HepG2 (cell line): Measurements from ENCODE around the gene LAG3. TPM values are rescaled to one million over a fixed set of nuclear protein-coding genes. Genes with fewer than 3 reads are reported as not detected.

Source experiments
- ATF1 ChIP-seq: IDR thresholded peaks from 2 replicates; pipeline ENCODE4 v1.6.1; 2016; ENCODE audit warnings: mild to moderate bottlenecking, control low read depth
- CHCHD3 ChIP-seq: sonication (generic); formaldehyde crosslinking; IDR thresholded peaks from 2 replicates; pipeline ENCODE4 v1.8.0; 2022; ENCODE audit warnings: mild to moderate bottlenecking, missing genetic modification reagents, moderate library complexity
- CREB1 ChIP-seq, 2 experiments: fragments of 450-650 bp in 1 of 2; IDR thresholded peaks; 2 replicates each; pipeline ENCODE4 v1.6.1; 2016 to 2017; ENCODE audit warnings: control low read depth in 1 of 2, mild to moderate bottlenecking in 1 of 2, missing compliant biosample characterization in 1 of 2, missing genetic modification characterization in 1 of 2
- HDAC1 ChIP-seq: sonication (generic); formaldehyde crosslinking; IDR thresholded peaks from 2 replicates; pipeline ENCODE4 v1.5.1; 2020; ENCODE audit warnings: mild to moderate bottlenecking, missing genetic modification reagents
- MTF1 ChIP-seq: sonication (generic); formaldehyde crosslinking; IDR thresholded peaks from 2 replicates; pipeline ENCODE4 v1.5.0; 2020; ENCODE audit warnings: missing genetic modification reagents
- MYC ChIP-seq: sonication (generic); formaldehyde crosslinking; IDR thresholded peaks from 2 replicates; pipeline ENCODE4 v1.9.0; 2021; ENCODE audit warnings: missing genetic modification reagents, borderline replicate concordance
- RBM39 ChIP-seq: fragments of 200-400 bp; formaldehyde crosslinking; IDR thresholded peaks from one replicate; pipeline ENCODE4 v1.6.1; 2018; ENCODE audit warnings: antibody characterized with exemption, mild to moderate bottlenecking, low read depth, low read length; ENCODE audit not compliant: poor library complexity, severe bottlenecking
- TCF7L2 ChIP-seq: IDR thresholded peaks from 2 replicates; pipeline ENCODE4 v1.6.1; 2011; ENCODE audit warnings: mild to moderate bottlenecking, low read depth, low read length, moderate library complexity
- XRCC5 ChIP-seq: fragments of 200-400 bp; formaldehyde crosslinking; optimal IDR thresholded peaks from 2 replicates; pipeline ENCODE3; 2017; ENCODE audit warnings: mild to moderate bottlenecking, low read length
- ZEB1 ChIP-seq: IDR thresholded peaks from 2 replicates; pipeline ENCODE4 v1.6.1; 2012; ENCODE audit warnings: mild to moderate bottlenecking, low read depth, inconsistent platforms; ENCODE audit not compliant: insufficient replicate concordance
- ZFYVE20 ChIP-seq: sonication (generic); formaldehyde crosslinking; IDR thresholded peaks from 2 replicates; pipeline ENCODE4 v1.8.0; 2023; ENCODE audit warnings: low read depth, mild to moderate bottlenecking, moderate library complexity, missing genetic modification reagents, borderline replicate concordance
- ZNF207 ChIP-seq: fragments of 450-650 bp; IDR thresholded peaks from 2 replicates; pipeline ENCODE4 v1.6.1; 2016; ENCODE audit warnings: antibody characterized with exemption, borderline replicate concordance
- polyA plus RNA-seq, 8 experiments: library from polyadenylated mRNA; depleted of rRNA in 3 of 8; stranded (reverse) in 7 of 8; unstranded in 1 of 8; fragments of >200 nt; fragmentation: Illumina TruSeq in 4 of 8; extraction: Trizol in 4 of 8; gene quantifications; 2 replicates each; pipeline versions ENCODE4 v1.2.1 to v1.2.3, GENCODE V29; 2011 to 2016; ENCODE audit warnings: low read depth in 4 of 8, missing spikeins in 1 of 8, mixed read lengths in 1 of 8; ENCODE audit not compliant: insufficient read depth in 1 of 8
- total RNA-seq, 5 experiments: library from RNA; depleted of rRNA; stranded (reverse); fragments of >200 nt; fragmentation: Illumina TruSeq; extraction: Trizol; gene quantifications; 2 replicates each; pipeline ENCODE4 v1.2.3, GENCODE V29; 2016; ENCODE audit warnings: low read depth in 1 of 5
- TF ChIP-seq, protein P1 (sequence below): sonication (generic); formaldehyde crosslinking; IDR thresholded peaks from 2 replicates; pipeline ENCODE4 v1.4.0; 2020; ENCODE audit warnings: missing genetic modification reagents
- TF ChIP-seq, protein P2 (sequence below): sonication (generic); formaldehyde crosslinking; IDR thresholded peaks from 2 replicates; pipeline ENCODE4 v1.4.0; 2020; ENCODE audit warnings: mild to moderate bottlenecking, missing genetic modification reagents
- TF ChIP-seq, protein P3 (sequence below): sonication (generic); formaldehyde crosslinking; IDR thresholded peaks from 2 replicates; pipeline ENCODE4 v1.8.1; 2022; ENCODE audit warnings: mild to moderate bottlenecking, missing genetic modification reagents
- TF ChIP-seq, protein P4 (sequence below): sonication (generic); formaldehyde crosslinking; IDR thresholded peaks from 2 replicates; pipeline ENCODE4 v1.5.1; 2020; ENCODE audit warnings: mild to moderate bottlenecking, missing genetic modification reagents, moderate library complexity

Gene LAG3
- total and polyA plus RNA-seq, 2 of the 13 experiments (the other 11 are each of a cell fraction or from before 2014, with no cell fraction given), result 0.11 to 0.26 TPM

DNA sequence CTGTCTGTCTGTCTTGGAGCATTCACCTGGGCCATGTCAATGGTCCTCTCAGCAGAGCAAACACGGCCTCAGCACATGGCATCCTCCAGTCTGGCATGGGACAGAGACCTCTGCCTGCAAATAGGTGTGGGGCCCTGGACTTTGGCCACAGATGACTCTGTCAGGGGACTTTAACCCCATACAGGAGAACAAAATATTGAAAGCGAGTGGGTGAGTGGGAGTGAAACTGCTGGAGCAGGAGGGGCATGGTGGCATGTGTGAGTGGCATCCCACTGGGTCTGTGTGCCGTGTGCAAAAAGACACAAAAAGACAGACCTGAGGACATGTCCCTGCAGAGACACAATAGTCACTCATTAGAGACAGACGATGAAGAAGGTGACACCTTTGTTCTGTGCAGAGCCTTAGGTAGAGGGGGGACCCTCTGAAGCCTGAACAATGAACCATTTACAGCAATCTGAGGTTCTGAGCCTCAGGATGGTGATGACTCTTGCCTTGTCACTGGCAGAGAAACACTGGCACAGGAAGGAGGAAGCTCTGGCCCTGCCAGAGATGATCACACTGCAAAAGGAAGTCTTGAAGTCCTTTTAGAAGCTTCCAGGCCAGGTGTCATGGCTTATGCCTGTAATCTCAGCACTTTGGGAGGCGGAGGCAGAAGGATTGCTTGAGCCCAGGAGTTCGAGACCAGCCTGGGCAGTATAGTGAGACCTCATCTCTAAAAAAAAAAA is 7.5 kb downstream of the LAG3 start (continued):
- TF ChIP-seq MYC (CRISPR knock-in tag) (peak; percentile 50; the same call in 1 of the 2 replicates), CHCHD3 (CRISPR knock-in tag) (no peak), ATF1 (CRISPR knock-in tag) (no peak), CREB1 (IDR thresholded peaks at IDR 0.05) (no peak), CREB1 (CRISPR knock-in tag; IDR thresholded peaks at IDR 0.05) (no peak), ZNF207 (no peak), ZEB1 (no peak), XRCC5 (peak; percentile 15), ZFYVE20 (CRISPR knock-in tag) (no peak), TCF7L2 (no peak), RBM39 (no peak), HDAC1 (CRISPR knock-in tag) (peak; percentile 64; the same call in 1 of the 2 replicates), MTF1 (CRISPR knock-in tag) (peak; percentile 88; the same call in 1 of the 2 replicates)
- TF ChIP-seq, protein P1, sequence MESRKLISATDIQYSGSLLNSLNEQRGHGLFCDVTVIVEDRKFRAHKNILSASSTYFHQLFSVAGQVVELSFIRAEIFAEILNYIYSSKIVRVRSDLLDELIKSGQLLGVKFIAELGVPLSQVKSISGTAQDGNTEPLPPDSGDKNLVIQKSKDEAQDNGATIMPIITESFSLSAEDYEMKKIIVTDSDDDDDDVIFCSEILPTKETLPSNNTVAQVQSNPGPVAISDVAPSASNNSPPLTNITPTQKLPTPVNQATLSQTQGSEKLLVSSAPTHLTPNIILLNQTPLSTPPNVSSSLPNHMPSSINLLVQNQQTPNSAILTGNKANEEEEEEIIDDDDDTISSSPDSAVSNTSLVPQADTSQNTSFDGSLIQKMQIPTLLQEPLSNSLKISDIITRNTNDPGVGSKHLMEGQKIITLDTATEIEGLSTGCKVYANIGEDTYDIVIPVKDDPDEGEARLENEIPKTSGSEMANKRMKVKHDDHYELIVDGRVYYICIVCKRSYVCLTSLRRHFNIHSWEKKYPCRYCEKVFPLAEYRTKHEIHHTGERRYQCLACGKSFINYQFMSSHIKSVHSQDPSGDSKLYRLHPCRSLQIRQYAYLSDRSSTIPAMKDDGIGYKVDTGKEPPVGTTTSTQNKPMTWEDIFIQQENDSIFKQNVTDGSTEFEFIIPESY, result no peak
- TF ChIP-seq, protein P2, sequence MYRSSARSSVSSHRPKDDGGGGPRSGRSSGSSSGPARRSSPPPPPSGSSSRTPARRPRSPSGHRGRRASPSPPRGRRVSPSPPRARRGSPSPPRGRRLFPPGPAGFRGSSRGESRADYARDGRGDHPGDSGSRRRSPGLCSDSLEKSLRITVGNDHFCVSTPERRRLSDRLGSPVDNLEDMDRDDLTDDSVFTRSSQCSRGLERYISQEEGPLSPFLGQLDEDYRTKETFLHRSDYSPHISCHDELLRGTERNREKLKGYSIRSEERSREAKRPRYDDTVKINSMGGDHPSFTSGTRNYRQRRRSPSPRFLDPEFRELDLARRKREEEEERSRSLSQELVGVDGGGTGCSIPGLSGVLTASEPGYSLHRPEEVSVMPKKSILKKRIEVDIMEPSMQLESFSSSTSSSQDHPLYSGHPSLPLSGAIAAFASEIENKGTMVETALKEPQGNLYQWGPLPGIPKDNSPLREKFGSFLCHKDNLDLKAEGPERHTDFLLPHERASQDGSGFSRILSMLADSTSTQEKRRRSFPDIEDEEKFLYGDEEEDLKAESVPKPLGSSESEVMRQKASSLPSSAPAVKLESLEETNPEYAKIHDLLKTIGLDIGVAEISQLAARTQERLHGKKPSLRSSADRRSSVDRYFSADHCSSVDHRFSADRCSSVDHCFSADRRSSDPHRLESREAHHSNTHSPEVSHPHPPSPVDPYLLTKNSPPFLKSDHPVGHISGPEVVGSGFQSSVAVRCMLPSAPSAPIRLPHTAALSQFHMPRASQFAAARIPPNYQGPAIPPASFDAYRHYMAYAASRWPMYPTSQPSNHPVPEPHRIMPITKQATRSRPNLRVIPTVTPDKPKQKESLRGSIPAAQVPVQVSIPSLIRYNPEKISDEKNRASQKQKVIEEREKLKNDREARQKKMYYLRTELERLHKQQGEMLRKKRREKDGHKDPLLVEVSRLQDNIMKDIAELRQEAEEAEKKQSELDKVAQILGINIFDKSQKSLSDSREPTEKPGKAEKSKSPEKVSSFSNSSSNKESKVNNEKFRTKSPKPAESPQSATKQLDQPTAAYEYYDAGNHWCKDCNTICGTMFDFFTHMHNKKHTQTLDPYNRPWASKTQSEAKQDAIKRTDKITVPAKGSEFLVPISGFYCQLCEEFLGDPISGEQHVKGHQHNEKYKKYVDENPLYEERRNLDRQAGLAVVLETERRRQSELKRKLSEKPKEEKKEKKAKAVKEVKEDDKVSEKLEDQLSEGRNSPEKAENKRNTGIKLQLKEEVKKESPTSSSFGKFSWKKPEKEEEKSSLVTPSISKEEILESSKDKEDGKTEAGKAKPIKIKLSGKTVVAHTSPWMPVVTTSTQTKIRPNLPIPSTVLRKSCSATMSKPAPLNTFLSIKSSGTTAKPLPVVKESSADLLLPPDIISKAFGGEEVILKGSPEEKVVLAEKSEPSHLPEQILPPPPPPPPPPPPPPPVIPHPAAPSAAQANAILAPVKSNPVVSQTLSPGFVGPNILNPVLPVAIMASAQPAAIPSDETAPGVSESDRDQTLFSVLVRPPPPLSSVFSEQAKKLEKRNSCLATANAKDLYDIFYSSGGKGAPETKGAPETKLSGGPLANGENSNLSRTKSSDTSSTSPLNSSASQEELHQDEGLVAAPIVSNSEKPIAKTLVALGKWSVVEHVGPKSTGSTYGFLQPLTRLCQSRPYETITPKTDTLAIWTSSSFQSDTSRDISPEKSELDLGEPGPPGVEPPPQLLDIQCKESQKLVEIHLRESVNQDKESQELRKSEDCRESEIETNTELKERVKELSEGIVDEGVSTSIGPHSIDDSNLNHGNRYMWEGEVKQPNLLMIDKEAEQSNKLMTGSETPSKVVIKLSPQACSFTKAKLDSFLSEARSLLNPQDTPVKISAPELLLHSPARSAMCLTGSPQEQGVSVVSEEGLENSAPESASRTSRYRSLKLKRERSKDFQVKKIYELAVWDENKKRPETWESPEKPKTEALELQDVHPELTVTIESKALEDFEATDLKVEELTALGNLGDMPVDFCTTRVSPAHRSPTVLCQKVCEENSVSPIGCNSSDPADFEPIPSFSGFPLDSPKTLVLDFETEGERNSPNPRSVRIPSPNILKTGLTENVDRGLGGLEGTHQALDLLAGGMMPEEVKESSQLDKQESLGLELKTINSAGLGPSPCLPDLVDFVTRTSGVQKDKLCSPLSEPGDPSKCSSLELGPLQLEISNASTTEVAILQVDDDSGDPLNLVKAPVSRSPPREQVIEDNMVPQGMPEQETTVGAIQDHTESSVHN, result no peak
- TF ChIP-seq, protein P3, sequence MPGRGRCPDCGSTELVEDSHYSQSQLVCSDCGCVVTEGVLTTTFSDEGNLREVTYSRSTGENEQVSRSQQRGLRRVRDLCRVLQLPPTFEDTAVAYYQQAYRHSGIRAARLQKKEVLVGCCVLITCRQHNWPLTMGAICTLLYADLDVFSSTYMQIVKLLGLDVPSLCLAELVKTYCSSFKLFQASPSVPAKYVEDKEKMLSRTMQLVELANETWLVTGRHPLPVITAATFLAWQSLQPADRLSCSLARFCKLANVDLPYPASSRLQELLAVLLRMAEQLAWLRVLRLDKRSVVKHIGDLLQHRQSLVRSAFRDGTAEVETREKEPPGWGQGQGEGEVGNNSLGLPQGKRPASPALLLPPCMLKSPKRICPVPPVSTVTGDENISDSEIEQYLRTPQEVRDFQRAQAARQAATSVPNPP (CRISPR knock-in tag), result no peak
- TF ChIP-seq, protein P4, sequence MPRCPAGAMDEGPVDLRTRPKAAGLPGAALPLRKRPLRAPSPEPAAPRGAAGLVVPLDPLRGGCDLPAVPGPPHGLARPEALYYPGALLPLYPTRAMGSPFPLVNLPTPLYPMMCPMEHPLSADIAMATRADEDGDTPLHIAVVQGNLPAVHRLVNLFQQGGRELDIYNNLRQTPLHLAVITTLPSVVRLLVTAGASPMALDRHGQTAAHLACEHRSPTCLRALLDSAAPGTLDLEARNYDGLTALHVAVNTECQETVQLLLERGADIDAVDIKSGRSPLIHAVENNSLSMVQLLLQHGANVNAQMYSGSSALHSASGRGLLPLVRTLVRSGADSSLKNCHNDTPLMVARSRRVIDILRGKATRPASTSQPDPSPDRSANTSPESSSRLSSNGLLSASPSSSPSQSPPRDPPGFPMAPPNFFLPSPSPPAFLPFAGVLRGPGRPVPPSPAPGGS, result 0 out of 2 replicates have a peak, but pooled peaks have one; percentile 27
